Measurements from ENCODE around the gene KLHDC2.
"Not testable (repeated sequence)": the region's sequence is repeated elsewhere in the genome, so short reads cannot be mapped to it uniquely, and the experiment has no call there.

The KLHDC2 gene

GRCh38 chr14:49767571-49768300, at the start of gene KLHDC2:
Gene KLHDC2 (plus strand): TSS chr14:49768153. CDS start chr14:49768469, 316 bp downstream.
- peak within 1 kb of the TSS; percentile 89 for H3K4me3 ChIP-seq (ENCODE audit: low read depth, low read length)
- peak; percentile 93 for DNase-seq (ENCODE audit: low read depth)
- TF ChIP-seq POLR2A (IDR thresholded peaks at IDR 0.05; ENCODE audit: extremely low read depth, insufficient read length) (peak; percentile 71), CTCF (IDR thresholded peaks at IDR 0.05; ENCODE audit: low read depth, low read length) (no peak), MYC (IDR thresholded peaks at IDR 0.05; ENCODE audit: low read depth, low read length) (peak; percentile 54), MAX (IDR thresholded peaks at IDR 0.05; ENCODE audit: low read depth, low read length) (peak; percentile 56; the same call in 1 of the 2 replicates)

- no peak for TF ChIP-seq MAX (IDR thresholded peaks at IDR 0.05; ENCODE audit: low read depth, low read length)
- no peak for TF ChIP-seq CTCF (IDR thresholded peaks at IDR 0.05; ENCODE audit: low read depth, low read length)
- TF ChIP-seq POLR2A (IDR thresholded peaks at IDR 0.05; ENCODE audit: extremely low read depth, insufficient read length) = no peak
- no peak for TF ChIP-seq MYC (IDR thresholded peaks at IDR 0.05; ENCODE audit: low read depth, low read length)
- no peak for DNase-seq (ENCODE audit: low read depth)
- H3K4me3 ChIP-seq (ENCODE audit: low read depth, low read length) = no peak overlapping the region
These were observed 47.2 kb upstream of the KLHDC2 start for GRCh38 chr14:49720744-49721143.

- DNase-seq (ENCODE audit: low read depth); H3K4me3 ChIP-seq (ENCODE audit: low read depth, low read length): not testable (repeated sequence)
These were observed 46.1 kb upstream of the KLHDC2 start for GRCh38 chr14:49721733-49722435.

- TF ChIP-seq MYC (IDR thresholded peaks at IDR 0.05; ENCODE audit: low read depth, low read length) (no peak), POLR2A (IDR thresholded peaks at IDR 0.05; ENCODE audit: extremely low read depth, insufficient read length) (no peak), CTCF (IDR thresholded peaks at IDR 0.05; ENCODE audit: low read depth, low read length) (no peak), MAX (IDR thresholded peaks at IDR 0.05; ENCODE audit: low read depth, low read length) (no peak)
- no peak for DNase-seq (ENCODE audit: low read depth)
These were observed 40.8 kb upstream of the KLHDC2 start for GRCh38 chr14:49727171-49727570.

GRCh38 chr14:49732896-49733295, 35.1 kb upstream of the KLHDC2 start:
- TF ChIP-seq POLR2A (IDR thresholded peaks at IDR 0.05; ENCODE audit: extremely low read depth, insufficient read length) = no peak
- TF ChIP-seq MYC (IDR thresholded peaks at IDR 0.05; ENCODE audit: low read depth, low read length) = no peak
- TF ChIP-seq CTCF (IDR thresholded peaks at IDR 0.05; ENCODE audit: low read depth, low read length) = no peak
- DNase-seq (ENCODE audit: low read depth) = no peak
- H3K4me3 ChIP-seq (ENCODE audit: low read depth, low read length) = no peak overlapping the region

More at GRCh38 chr14:49727171-49727570, 40.8 kb upstream of the KLHDC2 start:
- H3K4me3 ChIP-seq (ENCODE audit: low read depth, low read length) = no peak overlapping the region

- TF ChIP-seq MYC (IDR thresholded peaks at IDR 0.05; ENCODE audit: low read depth, low read length) (no peak), CTCF (IDR thresholded peaks at IDR 0.05; ENCODE audit: low read depth, low read length) (no peak)
- peak; percentile 7 for DNase-seq (ENCODE audit: low read depth)
- H3K4me3 ChIP-seq (ENCODE audit: low read depth, low read length) = no peak overlapping the region
These were observed 34.1 kb upstream of the KLHDC2 start for GRCh38 chr14:49733836-49734235.

GRCh38 chr14:49735669-49736068, 32.3 kb upstream of the KLHDC2 start:
- H3K4me3 ChIP-seq (ENCODE audit: low read depth, low read length); DNase-seq (ENCODE audit: low read depth): not testable (repeated sequence)

Measured in NB4 (cell line).